GM12874 (cell line): ENCODE results near the gene IRF7.

ENCODE experiments used
- CTCF ChIP-seq: IDR thresholded peaks from 2 replicates; pipeline ENCODE4 v1.5.1; 2011; ENCODE audit warnings: low read depth, mild to moderate bottlenecking, control low read depth, low read length, moderate library complexity; ENCODE audit not compliant: insufficient read depth

The IRF7 gene

GRCh38 chr11:607971-608659 is 7.6 kb downstream of the IRF7 start:
- TF ChIP-seq CTCF = no peak

GRCh38 chr11:607020-607780 is 8.6 kb downstream of the IRF7 start:
- TF ChIP-seq CTCF = no peak

GRCh38 chr11:606245-606644 is 9.5 kb downstream of the IRF7 start:
- TF ChIP-seq CTCF = no peak

- TF ChIP-seq CTCF = no peak
Observed at GRCh38 chr11:605286-606129, 10.2 kb downstream of the IRF7 start.

- no peak for TF ChIP-seq CTCF
Observed at GRCh38 chr11:603154-603553, 12.6 kb downstream of the IRF7 start.

- TF ChIP-seq CTCF = no peak
Observed at GRCh38 chr11:601573-602245, 14.0 kb downstream of the IRF7 start.

GRCh38 chr11:598005-598680 is 17.6 kb downstream of the IRF7 start:
- TF ChIP-seq CTCF = no peak
